Stimulated activated CD8-positive, alpha-beta memory T cell treated with anti-CD3 and anti-CD28 coated beads, Interleukin-12 subunit alpha, Interleukin-12 subunit beta, amount 100 ng/mL, for 4 hours (primary cell): Measurements from ENCODE around the gene ELF3.
"Not testable (repeated sequence)": the region's sequence is repeated elsewhere in the genome, so short reads cannot be mapped to it uniquely, and the experiment has no call there.

Experiments
- DNase-seq: peaks from one replicate; pipeline ENCODE4 v3.0.0-alpha.2; 2020; ENCODE audit warnings: low read depth

ELF3 gene

DNA sequence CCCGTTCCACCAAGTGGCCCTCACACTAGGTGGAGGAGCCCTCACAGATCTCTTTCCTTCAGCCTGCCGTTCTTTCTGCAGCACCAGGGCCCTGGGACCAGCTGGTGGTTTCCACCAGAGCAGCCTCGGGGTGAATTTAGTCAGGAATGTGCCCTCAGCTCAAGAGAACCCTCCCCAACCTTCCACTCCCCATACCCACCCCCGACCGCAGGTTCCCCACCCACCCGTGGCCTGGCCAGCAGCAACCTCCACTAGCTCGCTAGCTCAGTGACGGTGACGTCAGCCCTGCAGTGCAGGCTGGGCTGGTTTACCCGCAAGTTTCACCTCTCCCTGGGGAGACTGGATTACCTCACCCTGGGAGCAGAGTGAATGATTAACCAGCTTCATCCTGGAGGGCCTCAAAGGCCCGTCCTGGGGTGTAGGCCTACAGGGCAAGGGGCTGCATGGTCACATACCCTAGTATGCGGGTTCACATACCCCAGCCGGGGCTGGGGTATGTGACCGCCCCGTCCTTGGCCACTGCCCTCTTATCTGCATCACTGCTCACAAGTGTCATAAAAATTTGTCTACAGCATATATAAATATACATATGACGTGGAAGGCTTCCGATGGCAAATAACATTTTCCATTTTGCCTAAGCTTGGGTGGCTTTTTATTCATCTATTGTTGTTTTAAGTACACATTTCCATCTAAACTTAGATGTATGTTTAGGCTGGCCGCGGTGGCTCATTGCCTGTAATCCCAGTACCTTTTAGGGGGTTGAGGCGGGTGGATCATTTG, 24.5 kb downstream of the ELF3 start:
- DNase-seq: no peak

DNA sequence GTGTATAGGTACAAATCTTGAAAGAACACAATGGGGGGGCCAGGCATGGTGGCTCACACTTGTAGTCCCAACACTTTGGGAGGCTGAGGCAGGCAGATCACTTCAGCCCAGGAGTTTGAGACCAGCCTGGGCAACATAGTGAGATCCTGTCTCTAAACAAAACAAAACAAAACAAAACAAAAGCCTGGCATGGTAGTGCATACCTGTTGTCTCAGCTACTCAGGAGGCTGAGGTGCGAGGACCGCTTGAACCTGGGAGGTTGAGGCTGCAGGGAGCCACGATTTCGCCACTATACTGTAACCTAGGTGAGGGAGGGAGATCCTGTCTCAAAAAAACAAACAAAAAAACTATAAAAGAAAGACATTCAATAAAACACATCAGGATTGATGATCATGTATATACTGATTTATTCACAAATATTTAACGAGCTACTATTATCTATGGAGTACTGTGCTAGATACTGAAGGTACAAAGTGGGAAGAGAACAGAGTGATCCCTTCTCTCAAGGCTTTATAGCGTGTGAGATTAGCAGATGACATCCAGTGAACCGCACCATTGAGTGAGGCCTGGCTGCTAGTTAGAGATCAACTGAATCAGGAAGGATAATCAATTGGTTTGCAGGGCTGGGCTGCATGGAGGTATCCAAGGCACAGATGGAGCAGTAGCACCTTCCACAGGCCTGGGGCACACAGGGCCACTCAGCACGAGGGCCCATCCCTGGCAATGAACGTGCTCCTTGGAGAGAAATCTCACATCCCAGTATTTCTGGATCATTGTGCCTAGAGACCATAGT, 26.4 kb downstream of the ELF3 start:
- DNase-seq: no peak

DNA sequence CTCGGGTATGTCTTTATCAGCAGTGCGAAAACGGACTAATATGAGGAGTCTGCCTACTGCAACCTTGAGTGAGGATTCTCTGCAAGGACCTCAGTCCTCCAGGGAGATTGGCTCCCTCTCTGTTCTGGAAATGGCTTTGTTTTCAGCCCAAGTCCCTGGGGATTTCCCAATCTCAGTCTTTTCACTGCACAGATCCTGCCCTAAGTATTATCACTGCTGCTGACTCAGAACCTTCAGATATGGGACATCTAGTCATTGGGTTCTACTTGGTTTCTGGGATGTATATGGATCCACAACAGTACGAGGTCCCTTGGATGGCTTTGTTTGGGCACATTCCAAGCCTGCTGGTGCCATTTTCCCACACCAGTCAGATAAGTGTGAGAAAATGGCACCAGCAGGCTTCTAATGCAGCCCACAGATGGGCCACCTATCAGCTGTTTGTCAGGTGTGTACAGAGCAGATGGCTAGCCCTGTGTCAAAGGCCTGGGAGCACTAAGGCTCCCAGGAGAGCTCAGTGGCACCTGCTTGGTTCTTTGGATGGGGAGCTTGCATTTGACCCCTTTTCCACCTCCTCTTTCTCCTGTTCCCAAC, 27.4 kb downstream of the ELF3 start:
- no peak for DNase-seq

DNA sequence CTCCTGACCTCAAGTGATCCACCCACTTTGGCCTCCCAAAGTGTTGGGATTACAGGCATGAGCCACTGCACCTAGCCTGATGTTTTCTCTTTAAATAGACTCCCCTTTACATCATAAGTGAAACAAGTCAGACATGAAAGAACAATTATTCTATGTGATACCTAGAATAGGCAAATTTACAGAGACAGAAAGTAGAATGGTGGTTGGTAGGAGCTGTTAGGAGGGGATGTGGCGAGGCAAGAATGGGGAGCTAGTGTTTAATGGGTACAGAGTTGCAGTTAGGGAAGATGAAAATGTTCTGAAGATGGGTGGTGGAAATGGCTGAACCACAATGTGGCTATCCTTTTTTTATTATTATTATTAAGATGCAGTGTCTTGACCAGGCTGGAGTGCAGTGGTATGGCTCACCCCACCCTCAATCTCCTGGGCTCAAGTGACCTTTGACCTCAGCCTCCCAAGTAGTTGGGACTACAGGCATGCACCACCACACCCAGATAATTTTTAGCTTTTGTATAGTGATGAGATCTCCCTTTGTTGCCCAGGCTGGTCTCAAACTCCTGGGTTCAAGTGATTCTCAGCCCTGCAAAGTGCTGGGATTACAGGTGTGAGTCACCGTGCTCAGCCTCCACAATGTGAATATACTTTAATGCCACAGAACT, 28.4 kb downstream of the ELF3 start:
- no peak for DNase-seq

DNA sequence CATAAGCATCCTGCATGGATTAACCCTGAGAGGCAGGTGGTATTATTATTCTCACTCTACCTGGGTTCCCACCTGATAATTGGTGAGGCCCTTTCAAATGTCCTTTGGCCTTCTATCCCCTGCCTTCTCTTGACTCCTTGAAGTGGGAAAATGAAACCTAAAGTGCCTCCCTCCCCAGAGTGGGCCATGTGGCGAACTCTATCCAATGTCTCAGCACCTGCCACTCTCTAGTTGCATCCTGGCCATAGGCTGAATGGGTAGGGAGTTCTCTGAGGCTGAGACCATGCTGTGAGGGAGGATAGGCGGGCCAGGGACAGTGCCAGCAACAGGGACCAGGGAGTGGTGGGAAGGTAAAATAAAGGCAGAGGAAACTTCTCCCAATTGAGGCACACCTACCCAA, 35.3 kb downstream of the ELF3 start:
- DNase-seq: no peak

DNA sequence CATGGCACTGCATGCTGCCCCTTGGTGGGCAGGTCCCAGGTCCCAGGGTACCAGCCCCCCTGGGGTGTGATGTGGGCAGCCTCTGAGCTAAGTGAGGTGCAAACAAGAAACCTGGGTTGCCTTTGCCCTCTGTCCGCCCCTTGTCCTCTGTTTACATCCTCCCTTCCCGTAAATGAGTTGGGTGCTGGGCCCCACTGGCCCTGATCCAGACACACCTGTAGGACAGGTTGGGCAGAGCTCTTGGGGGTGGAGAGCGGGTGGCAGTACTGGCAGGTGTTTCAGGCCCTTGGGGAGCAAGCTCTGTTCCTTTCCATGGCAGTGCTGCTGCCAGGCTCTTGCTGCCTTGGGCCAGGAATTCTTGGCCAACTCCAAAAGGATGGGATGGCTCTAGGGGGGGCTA, 35.8 kb downstream of the ELF3 start:
- DNase-seq: no peak

DNA sequence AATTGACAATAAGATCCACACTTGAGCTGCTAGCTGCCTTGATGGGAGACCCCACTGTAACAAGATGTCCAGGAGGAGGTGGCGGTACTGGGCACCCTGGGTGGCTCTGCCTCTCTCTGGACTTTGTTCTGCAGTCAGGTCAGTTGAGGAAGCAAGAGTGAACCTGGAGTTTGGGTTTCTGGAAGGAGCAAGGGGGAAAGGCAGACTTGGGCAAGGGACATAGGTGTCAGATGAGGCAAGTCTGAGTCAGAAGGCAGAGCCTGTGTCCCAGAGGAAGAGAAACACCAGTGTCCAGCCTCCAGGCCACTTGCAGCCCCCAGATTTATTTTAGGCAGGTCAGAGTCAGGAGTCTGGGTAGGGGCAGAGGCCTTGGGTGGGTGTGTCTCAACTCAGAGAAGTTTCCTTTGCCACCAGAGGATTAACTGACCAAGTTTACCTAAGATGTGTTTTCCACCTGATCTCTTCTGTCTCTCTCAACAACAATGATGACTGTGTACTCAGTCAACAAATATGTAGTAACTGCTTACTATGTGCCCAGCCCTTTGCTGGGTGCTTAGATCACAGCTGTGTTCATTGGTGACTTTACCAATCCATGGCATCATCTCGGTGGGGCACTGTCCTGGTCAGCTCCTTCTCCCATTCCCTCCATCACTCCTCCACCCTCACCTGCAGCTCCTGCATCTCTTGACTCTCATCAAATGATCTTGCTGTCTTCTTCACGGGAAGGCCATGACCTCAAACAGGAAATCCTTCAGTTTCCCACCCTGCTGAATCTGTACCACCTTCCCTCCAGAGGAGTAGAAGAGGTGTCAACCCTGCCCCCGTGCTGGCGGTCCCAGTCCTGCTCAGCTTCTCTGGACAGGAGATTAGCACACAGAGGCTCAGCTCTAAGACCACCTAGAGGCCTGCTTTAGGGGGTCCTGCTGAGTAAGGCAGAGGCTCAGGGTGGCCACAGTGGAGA, 36.6 kb downstream of the ELF3 start:
- DNase-seq: no peak

DNA sequence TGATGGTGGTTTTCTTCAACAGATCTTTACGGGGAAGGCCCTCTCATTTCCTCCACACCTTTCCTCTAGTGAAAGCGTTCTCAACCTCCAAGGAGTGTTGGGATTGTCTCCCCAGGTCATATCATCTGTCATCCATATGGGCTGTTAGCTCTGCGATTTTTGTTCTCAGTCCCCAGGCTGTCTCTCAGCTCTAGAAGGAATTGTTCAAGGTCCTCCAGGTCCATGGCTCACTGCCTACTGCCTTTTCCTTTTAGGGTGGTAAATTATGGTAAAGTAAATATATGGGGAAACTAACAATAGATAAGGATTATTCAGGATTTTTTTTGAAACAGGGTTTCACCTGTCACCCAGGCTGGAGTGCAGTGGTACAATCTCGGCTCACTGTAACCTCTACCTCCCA, 37.6 kb downstream of the ELF3 start:
- no peak for DNase-seq

DNA sequence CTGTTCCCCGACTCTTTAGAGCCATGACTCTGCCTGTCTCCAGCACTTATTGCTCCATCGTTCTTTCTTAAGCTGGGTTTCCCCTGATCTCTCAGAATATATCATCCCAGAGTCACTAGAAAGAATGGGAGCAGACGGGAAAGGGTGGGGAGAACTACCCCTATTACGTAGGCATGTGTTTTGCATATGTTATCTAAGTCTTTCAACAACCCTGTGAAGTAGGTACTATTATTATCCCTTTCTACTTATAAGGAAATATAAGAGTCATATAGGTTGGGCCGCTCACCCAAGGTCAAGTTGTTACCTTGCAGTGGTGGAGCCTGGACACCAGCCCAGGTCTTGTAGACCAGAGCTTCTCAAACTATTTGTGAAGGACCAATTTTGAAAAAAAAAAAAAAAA, 38.7 kb downstream of the ELF3 start:
- DNase-seq: no peak

DNA sequence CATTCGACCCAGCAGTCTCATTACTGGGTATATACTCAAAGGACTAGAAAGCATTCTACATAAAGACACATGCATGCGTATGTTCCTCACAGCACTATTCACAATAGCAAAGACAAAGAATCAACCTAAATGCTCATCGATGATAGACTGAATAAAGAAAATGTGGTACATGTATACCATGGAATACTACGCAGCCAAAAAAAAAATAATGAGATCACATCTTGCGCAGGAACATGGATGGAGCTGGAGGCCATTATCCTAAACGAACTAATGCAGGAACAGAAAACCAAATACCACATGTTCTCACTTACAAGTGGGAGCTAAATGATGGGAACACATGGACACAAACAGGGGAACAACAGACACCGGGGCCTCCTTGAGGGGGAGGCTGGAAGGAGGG, 43.7 kb downstream of the ELF3 start:
- DNase-seq: no peak

DNA sequence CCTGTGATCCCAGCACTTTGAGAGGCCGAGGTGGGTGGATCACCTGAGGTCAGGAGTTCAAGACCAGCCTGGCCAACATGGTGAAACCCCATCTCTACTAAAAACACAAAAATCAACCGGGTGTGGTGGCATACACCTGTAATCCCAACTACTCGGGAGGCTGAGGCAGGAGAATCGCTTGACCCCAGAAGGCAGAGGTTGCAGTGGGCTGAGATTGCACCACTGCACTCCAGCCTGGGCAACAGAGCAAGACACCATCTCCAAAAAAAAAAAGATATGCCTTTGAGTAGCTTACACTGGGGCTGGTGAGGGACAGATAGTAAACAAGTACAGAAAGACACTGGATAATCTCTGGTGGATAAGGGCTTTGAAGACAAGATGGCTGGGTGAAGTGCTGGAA, 44.3 kb downstream of the ELF3 start:
- DNase-seq: not testable (repeated sequence)

DNA sequence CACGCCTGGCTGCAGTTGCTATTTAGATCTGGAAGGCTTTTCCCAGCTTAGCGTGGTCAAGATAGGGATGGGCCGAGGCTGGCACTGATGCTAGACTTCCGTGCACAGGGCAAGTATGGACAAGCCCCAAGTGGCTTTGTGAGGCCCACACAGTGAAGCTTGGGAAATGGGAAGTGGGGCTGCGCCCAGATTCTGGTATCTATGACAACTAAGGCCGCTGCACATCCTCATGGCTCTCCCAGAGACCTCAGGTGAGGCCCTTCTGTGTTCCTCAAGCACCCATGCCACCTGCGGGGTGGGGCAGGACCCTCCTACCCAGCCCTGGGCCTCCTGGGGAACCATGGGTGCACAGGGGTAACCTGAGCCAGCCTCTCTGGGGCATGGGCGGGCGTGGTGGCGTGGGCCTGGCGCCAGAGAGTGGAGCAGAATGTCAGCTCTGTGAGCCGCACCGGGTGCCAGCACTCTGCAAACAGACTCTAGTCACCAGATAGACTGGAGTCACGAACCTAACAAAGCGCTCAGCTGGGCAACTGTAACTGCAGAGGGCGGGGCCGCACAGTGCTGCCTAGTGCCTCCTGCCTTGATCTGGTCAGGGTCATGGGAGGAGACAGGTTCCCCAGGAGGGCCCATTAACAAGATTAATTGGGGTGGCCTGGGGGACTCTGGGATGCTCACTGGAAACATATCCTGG, 46.4 kb downstream of the ELF3 start:
- no peak for DNase-seq

DNA sequence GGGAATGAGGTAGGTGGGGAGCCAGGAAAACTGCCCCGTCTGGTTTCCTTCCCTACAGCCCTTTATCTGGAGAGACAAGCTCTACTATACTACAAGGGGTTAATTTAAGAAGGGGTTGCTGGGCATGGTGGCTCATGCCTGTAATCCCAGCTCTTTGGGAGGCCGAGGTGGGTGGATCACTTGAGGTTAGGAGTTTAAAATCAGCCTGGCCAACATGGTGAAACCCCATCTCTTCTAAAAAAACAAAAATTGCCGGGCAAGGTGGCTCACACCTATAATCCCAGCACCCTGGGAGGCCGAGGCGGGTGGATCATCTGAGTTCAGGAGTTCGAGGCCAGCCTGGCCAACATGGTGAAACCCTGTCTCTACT, 46.9 kb downstream of the ELF3 start:
- not testable (repeated sequence) for DNase-seq

DNA sequence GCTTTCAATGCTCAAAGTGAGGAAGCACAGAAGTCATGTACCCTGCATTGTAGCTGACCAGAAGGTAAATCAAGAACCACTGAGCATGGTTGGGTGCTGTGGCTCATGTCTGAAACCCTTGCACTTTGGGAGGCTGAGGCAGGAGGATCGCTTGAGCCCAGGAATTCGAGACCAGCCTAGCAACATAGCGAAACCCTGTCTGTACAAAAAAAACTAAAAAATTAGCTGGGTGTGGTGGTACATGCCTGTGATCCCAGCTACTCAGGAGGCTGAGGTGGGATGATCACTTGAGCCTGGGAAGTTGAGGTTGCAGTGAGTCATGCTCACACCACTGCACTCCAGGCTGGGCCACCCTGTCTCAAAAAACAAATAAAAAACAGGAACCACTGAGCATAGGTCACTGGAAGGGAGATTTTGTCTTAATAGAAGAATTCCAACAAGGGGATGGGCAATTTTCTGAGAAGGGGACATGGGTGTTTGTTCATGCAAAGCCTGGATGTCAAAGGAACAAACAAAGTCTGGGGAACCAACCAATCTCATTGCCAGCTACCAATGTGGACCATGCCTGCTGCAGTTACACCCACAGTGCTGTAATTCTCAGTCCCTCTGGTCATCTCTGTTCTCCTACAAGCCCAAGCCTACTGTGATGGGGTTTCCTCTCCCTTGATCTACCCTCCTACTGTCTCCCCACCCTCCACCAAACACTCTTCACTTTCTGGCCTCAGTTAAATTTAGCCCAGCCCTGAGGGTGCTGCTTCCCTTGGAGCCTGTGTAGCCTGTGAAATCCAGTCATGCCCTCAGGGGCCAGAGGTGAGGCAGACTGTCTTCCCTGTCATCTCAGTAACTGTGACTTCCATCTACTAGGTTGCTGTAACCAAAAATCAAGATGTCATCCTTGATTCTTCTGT, 47.9 kb downstream of the ELF3 start:
- no peak for DNase-seq

DNA sequence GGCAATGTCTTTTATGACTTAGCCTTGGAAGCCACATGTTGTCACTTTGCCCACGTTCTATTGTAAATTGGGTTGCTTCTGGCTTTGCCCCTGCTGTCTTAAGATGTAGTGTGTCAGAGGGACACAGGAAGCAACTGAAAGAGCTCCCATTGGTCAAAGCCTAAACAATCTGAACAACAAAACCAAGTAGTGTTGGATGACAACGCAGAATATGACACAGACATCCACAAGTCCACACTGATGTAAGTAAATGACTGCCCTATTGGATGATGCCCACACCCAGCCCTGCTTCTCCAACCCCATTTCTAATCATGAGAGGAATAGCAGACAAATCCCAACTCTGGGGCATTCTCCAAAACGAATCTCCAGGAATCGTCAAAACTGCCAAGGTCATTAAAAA, 50.7 kb downstream of the ELF3 start:
- no peak for DNase-seq

DNA sequence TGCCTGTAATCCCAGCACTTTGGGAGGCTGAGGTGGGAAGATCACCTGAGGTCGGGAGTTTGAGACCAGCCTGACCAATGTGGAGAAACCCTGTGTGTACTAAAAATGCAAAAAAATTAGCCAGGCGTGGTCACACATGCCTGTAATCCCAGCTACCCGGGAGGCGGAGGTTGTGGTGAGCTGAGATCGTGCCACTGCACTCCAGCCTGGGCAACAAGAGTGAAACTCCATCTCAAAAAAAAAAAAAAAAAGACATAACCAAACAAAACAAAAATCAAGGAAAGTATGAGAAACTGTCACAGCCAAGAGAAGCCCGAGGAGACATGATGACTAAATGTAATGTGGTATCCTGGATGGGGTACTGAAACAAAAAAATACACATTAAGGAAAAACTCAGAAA, 51.4 kb downstream of the ELF3 start:
- not testable (repeated sequence) for DNase-seq

DNA sequence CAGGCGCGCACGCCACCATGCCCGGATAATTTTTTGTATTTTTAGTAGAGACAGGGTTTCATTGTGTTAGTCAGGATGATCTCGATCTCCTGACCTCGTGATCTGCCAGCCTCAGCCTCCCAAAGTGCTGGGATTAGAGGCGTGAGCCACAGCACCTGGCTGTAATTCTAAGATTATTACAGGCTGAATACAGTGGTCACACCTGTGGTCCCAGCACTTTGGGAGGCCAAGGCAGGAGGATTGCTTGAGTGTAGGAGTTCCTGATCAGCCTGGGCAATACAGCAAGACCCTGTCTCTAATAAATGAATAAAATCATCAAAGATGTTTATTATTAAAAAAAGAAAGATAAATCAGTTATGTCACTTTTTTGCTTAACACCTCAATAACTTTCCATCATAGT, 52.2 kb downstream of the ELF3 start:
- not testable (repeated sequence) for DNase-seq

DNA sequence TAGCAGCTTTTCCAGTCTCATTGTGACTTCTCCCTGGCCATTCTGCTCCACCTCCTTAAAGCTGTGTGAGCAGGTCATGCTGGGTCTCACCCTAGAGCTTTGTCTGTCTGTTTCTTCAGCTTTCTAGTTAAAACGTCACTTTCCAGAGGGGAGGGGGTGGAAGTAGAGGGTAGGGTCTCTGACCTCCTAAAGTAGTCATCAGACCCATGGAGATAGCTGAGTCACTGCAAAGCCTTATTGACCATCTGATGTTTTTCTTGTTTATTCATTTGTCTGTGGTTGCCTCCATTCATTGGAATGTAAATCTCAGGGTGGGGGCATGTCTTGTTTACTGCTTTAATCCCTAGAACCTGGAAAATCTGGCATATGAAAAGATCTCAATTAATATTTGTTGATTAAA, 52.7 kb downstream of the ELF3 start:
- DNase-seq: no peak

DNA sequence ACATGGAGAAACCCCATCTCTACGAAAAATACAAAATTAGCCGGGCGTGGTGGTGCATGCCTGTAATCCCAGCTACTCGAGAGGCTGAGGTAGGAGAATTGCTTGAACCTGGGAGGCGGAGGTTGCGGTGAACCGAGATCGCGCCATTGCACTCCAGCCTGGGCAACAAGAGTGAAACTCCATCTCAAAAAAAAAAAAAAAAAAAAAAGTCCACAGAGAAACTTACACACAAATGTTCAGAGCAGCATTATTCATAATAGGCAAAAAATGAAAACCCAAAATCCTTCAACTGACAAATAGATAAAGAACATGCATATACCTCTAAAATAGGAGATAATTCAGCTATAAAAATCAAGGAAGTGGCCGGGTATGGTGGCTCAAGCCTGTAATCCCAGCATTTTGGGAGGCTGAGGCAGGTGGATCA, 54.5 kb downstream of the ELF3 start:
- DNase-seq: not testable (repeated sequence)
